B cell (primary cell): ENCODE results near the gene SLC44A2. TPM values are rescaled to one million over a fixed set of nuclear protein-coding genes. Genes with fewer than 3 reads are reported as not detected.

ENCODE experiments used
- ATAC-seq: fragments of 200-7000 bp; cut with Tn5 transposase; one replicate; pipeline ENCODE4 v1.10.0; 2021; ENCODE audit warnings: low read depth, mild to moderate bottlenecking, moderate number of reproducible peaks, moderate library complexity
- CTCF ChIA-PET: fragments of 350-600 bp; sonication (Branson Sonifier 250); formaldehyde crosslinking; loops from one replicate; lab custom pipeline; 2021; ENCODE audit warnings: antibody characterized with exemption, inconsistent platforms; lab: Charles Lee
- POLR2A ChIA-PET: fragments of 350-600 bp; sonication (Branson Sonifier 250); formaldehyde crosslinking; loops from one replicate; lab custom pipeline; 2021; ENCODE audit warnings: antibody characterized with exemption; lab: Charles Lee
- DNase-seq: peaks from one replicate; pipeline ENCODE4 v3.0.0; 2013
- H2AFZ ChIP-seq: 2 replicates; pipeline ENCODE4 v1.6.1; 2012; ENCODE audit warnings: mild to moderate bottlenecking, low read depth, low read length; ENCODE audit not compliant: insufficient read depth, poor library complexity, severe bottlenecking
- H3K27ac ChIP-seq, 2 donors: 1 replicate in 1 of 2; 2 replicates in 1 of 2; pipeline ENCODE4 v1.5.1; 2012 to 2013; ENCODE audit warnings: low read length in 2 of 2, mild to moderate bottlenecking in 2 of 2, moderate library complexity in 1 of 2
- H3K27me3 ChIP-seq, 4 experiments: fragments of 200-600 bp in 1 of 4; sonication (generic) in 1 of 4; replicated peaks in 1 of 4; 1 replicate in 2 of 4; 2 replicates in 2 of 4; pipeline versions ENCODE4 v1.6.1 to v1.7.0; 2013 to 2016; ENCODE audit warnings: low read length in 3 of 4, mild to moderate bottlenecking in 2 of 4, mixed read lengths in 1 of 4, moderate library complexity in 1 of 4; ENCODE audit not compliant: insufficient read depth in 4 of 4, control insufficient read depth in 3 of 4; ENCODE audit errors: control extremely low read depth in 1 of 4
- H3K36me3 ChIP-seq, 2 experiments: replicated peaks in 1 of 2; 1 replicate in 1 of 2; 2 replicates in 1 of 2; pipeline versions ENCODE4 v1.6.1 to v1.7.1; 2013; ENCODE audit warnings: low read length in 1 of 2; ENCODE audit not compliant: insufficient read depth in 2 of 2, control insufficient read depth in 1 of 2; ENCODE audit errors: control extremely low read depth in 1 of 2, extremely low read depth in 1 of 2
- H3K4me1 ChIP-seq, 2 donors: fragments of 200-600 bp in 1 of 2; sonication (generic) in 1 of 2; 1 replicate in 1 of 2; 2 replicates in 1 of 2; pipeline versions ENCODE4 v1.5.1 to v1.6.1; 2013 to 2017; ENCODE audit warnings: low read length in 2 of 2; ENCODE audit not compliant: control insufficient read depth in 2 of 2, insufficient read depth in 2 of 2
- H3K4me2 ChIP-seq: replicated peaks from 2 replicates; pipeline ENCODE3; 2012; ENCODE audit warnings: mild to moderate bottlenecking, low read depth, low read length; ENCODE audit not compliant: poor library complexity, severe bottlenecking
- H3K4me3 ChIP-seq, 5 experiments: fragments of 200-600 bp in 1 of 5; sonication (generic) in 1 of 5; 1 replicate in 3 of 5; 2 replicates in 2 of 5; pipeline versions ENCODE4 v1.5.1 to v1.7.0; 2011 to 2016; ENCODE audit warnings: low read length in 4 of 5, mild to moderate bottlenecking in 4 of 5, low read depth in 2 of 5, control low read depth in 1 of 5, moderate library complexity in 1 of 5; ENCODE audit not compliant: insufficient read depth in 1 of 5; ENCODE audit errors: control extremely low read depth in 1 of 5, extremely low read depth in 1 of 5
- H3K79me2 ChIP-seq: fragments of 200-600 bp; sonication (generic); one replicate; pipeline ENCODE4 v1.6.0; 2016; ENCODE audit warnings: low read length; ENCODE audit not compliant: control insufficient read depth, insufficient read depth
- H3K9ac ChIP-seq: fragments of 200-600 bp; sonication (generic); 2 replicates; pipeline ENCODE4 v1.6.1; 2017; ENCODE audit warnings: mild to moderate bottlenecking, low read length, moderate library complexity
- H3K9me3 ChIP-seq, 3 donors: one replicate each; pipeline versions ENCODE4 v1.6.1 to v1.7.1; 2013; ENCODE audit warnings: low read length in 2 of 3; ENCODE audit not compliant: control insufficient read depth in 2 of 3, insufficient read depth in 1 of 3; ENCODE audit errors: control extremely low read depth in 1 of 3
- H4K20me1 ChIP-seq: 2 replicates; pipeline ENCODE4 v1.6.0; 2012; ENCODE audit warnings: mild to moderate bottlenecking, low read length; ENCODE audit not compliant: insufficient read depth, control insufficient read depth, poor library complexity, severe bottlenecking
- H3K27ac Mint-ChIP-seq: one replicate; pipeline ENCODE4 v1.8.0; 2021; ENCODE audit warnings: mixed read lengths
- H3K27me3 Mint-ChIP-seq: one replicate; pipeline ENCODE4 v1.8.0; 2021; ENCODE audit warnings: mixed read lengths
- H3K4me1 Mint-ChIP-seq: one replicate; pipeline ENCODE4 v1.8.0; 2021; ENCODE audit warnings: mixed read lengths
- H3K4me3 Mint-ChIP-seq: one replicate; pipeline ENCODE4 v1.8.0; 2021; ENCODE audit warnings: mixed read lengths
- H3K9me3 Mint-ChIP-seq: one replicate; pipeline ENCODE4 v1.8.0; 2022; ENCODE audit warnings: mixed read lengths; ENCODE audit not compliant: insufficient read depth
- CTCF ChIP-seq: fragments of 200-600 bp; IDR thresholded peaks from one replicate; pipeline ENCODE4 v1.8.0; 2022; ENCODE audit warnings: antibody characterized with exemption, mild to moderate bottlenecking
- EZH2 ChIP-seq: IDR thresholded peaks from 2 replicates; pipeline ENCODE4 v1.6.1; 2012; ENCODE audit warnings: borderline replicate concordance, low read depth, mild to moderate bottlenecking, moderate library complexity, low read length; ENCODE audit not compliant: insufficient read depth, poor library complexity, severe bottlenecking
- WGBS: methylation state at CpG from one replicate; pipeline ENCODE4 v1.1.5; 2013; ENCODE audit warnings: missing lambda C conversion rate; ENCODE audit not compliant: insufficient coverage; 5-methylcytosine and 5-hydroxymethylcytosine counted together
- intact Hi-C: fragments of 100-400 bp; cut with micrococcal nuclease; formaldehyde crosslinking; loops from one replicate; pipeline ENCODE4 v1.10.0; 2022
- polyA plus RNA-seq: library from polyadenylated mRNA; depleted of rRNA; stranded (reverse); fragments of >200 nt; gene quantifications from 2 replicates; pipeline ENCODE4 v1.2.3, GENCODE V29; 2012
- total RNA-seq, 2 donors: library from RNA; stranded (reverse); fragments of 120-200 nt in 1 of 2; gene quantifications; 1 replicate in 1 of 2; 2 replicates in 1 of 2; pipeline versions ENCODE4 v1.2.3 to v1.2.4, GENCODE V29; 2013 to 2022

SLC44A2 gene
- total and polyA plus RNA-seq, 2 donors (not counting 1 experiment from before 2014, with no cell fraction given): 245 to 369 TPM

GRCh38 chr19:10644260-10645007 is 19.1 kb downstream of the SLC44A2 start:
- intact Hi-C loops: loop anchor here (1.0 kb wide), 2 partner anchors 40 to 63 kb away; no protein-coding TSS in a partner anchor
- Histone ChIP-seq H3K79me2 (no peaks in the 10 kb centered on the region), H3K4me2 (peak overlapping the region; percentile 42), H2AFZ (no peak overlapping the region), H4K20me1 (peaks cover 28% of the 10 kb centered on the region), H3K27me3 (no peaks in the 10 kb centered on the region), H3K9ac (no peak overlapping the region), H3K9me3 (no peaks in the 10 kb centered on the region), H3K27ac (peak overlapping the region; percentile 30 to 69), H3K4me3 (no peak overlapping the region), H3K36me3 (peaks cover 3 to 46% of the 10 kb centered on the region in 2 experiments), H3K4me1 (peaks cover 7 to 16% of the 10 kb centered on the region in 2 donors)
- no peak overlapping the region for H3K4me3 Mint-ChIP-seq
- POLR2A ChIA-PET: interaction anchor here (0.6 to 3.5 kb wide), 14 partner anchors 9 to 374 kb away, joined by 3 to 29 read pairs (median 6); partner anchors contain the start of gene ICAM1
- TF ChIP-seq EZH2 (no peak), CTCF (peak; percentile 90)
- H3K27ac Mint-ChIP-seq: peak overlapping the region; percentile 86
- WGBS: 6% methylated on average over 8 of the region's 14 CpGs
- H3K27me3 Mint-ChIP-seq: no peaks in the 10 kb centered on the region
- no peaks in the 10 kb centered on the region for H3K9me3 Mint-ChIP-seq
- ATAC-seq (peak; percentile 79), DNase-seq (peak; percentile 87)
- CTCF ChIA-PET: interaction anchor here (0.6 to 9.5 kb wide), 50 partner anchors 9 to 702 kb away, joined by 3 to 464 read pairs (median 6); partner anchors contain the start of genes CCDC159, CDKN2D, KEAP1 and KRI1
- peaks cover 26% of the 10 kb centered on the region for H3K4me1 Mint-ChIP-seq
